HepG2 (cell line): ENCODE measurements around the gene CCDC197. TPM values are rescaled to one million over a fixed set of nuclear protein-coding genes. Genes with fewer than 3 reads are reported as not detected.
A peak's percentile ranks its signal among the peaks of the same experiment; 100 is the strongest.

ENCODE experiments used
- ATAC-seq: fragments of 200-7000 bp; cut with Tn5 transposase; 3 replicates; pipeline ENCODE4 v1.9.1; 2020; ENCODE audit warnings: mild to moderate bottlenecking, moderate library complexity
- BruUV-seq: library from RNA; stranded (reverse); fragments of 400-500 nt; replicated peaks from 2 replicates; lab custom pipeline; 2021; lab: Mats Ljungman, UMichigan
- CTCF ChIA-PET: fragments of 300-600 bp; formaldehyde crosslinking; extraction: SDS; loops from one replicate; lab custom pipeline; 2021; ENCODE audit warnings: low total read pairs, inconsistent platforms, low intra/inter-chr PET ratio; lab: Yijun Ruan, JAX
- POLR2A ChIA-PET: fragments of 350-600 bp; sonication (Branson Sonifier 250); formaldehyde crosslinking; loops from one replicate; lab custom pipeline; 2020; ENCODE audit warnings: antibody characterized with exemption, inconsistent platforms; lab: Yijun Ruan, JAX
- DNase-seq: peaks from one replicate; pipeline ENCODE4 v3.0.0-alpha.2; 2015; ENCODE audit warnings: low spot score
- FAIRE-seq: peaks from 3 replicates; lab custom pipeline; 2011; peaks lifted over from hg19 to GRCh38; lab: Jason Lieb, UNC
- H2AFZ ChIP-seq: one replicate; pipeline ENCODE4 v1.6.1; 2011; ENCODE audit warnings: low read length, inconsistent platforms
- H3K27ac ChIP-seq: fragments of 300-600 bp; 3 replicates; pipeline ENCODE4 v1.8.0; 2011; ENCODE audit warnings: mixed run types, mild to moderate bottlenecking, mixed read lengths, low read length, inconsistent platforms; ENCODE audit not compliant: insufficient read depth; ENCODE audit errors: extremely low read length
- H3K27me3 ChIP-seq, 2 experiments: fragments of 200-600 bp in 1 of 2; 2 replicates in 1 of 2; 3 replicates in 1 of 2; pipeline versions ENCODE4 v1.6.0 to v1.8.0; 2011; ENCODE audit warnings: low read length in 2 of 2, mild to moderate bottlenecking in 2 of 2, moderate library complexity in 2 of 2, inconsistent platforms in 1 of 2; ENCODE audit not compliant: insufficient read depth in 2 of 2, control insufficient read depth in 1 of 2
- H3K36me3 ChIP-seq, 2 experiments: fragments of 200-600 bp in 1 of 2; replicated peaks in 1 of 2; 2 replicates in 1 of 2; 3 replicates in 1 of 2; pipeline versions ENCODE4 v1.5.1 to v1.8.0; 2011; ENCODE audit warnings: low read length in 2 of 2, inconsistent platforms in 1 of 2; ENCODE audit not compliant: insufficient read depth in 2 of 2, control insufficient read depth in 1 of 2
- H3K4me1 ChIP-seq: 2 replicates; pipeline ENCODE4 v1.5.1; 2012; ENCODE audit warnings: low read length, inconsistent platforms; ENCODE audit not compliant: insufficient read depth
- H3K4me2 ChIP-seq: 2 replicates; pipeline ENCODE4 v1.6.0; 2011; ENCODE audit warnings: low read depth, low read length, inconsistent platforms
- H3K4me3 ChIP-seq, 3 experiments: fragments of 200-600 bp in 1 of 3; sonication (generic), shearing (Covaris generic) in 1 of 3; replicated peaks in 1 of 3; 2 replicates each; pipeline ENCODE4 v1.5.1; 2011 to 2016; ENCODE audit warnings: low read length in 3 of 3, inconsistent platforms in 2 of 3, low read depth in 2 of 3, mild to moderate bottlenecking in 2 of 3, control low read depth in 1 of 3, mixed read lengths in 1 of 3; ENCODE audit not compliant: insufficient read depth in 1 of 3
- H3K79me2 ChIP-seq: one replicate; pipeline ENCODE4 v1.6.1; 2011; ENCODE audit warnings: low read length, inconsistent platforms; ENCODE audit not compliant: insufficient read depth
- H3K9ac ChIP-seq: 2 replicates; pipeline ENCODE4 v1.6.0; 2011; ENCODE audit warnings: mild to moderate bottlenecking, low read depth, low read length, inconsistent platforms; ENCODE audit not compliant: insufficient read depth
- H3K9me3 ChIP-seq: 2 replicates; pipeline ENCODE4 v1.5.1; 2012; ENCODE audit warnings: mild to moderate bottlenecking, low read length
- H4K20me1 ChIP-seq: 2 replicates; pipeline ENCODE4 v1.6.0; 2011; ENCODE audit warnings: inconsistent platforms, mild to moderate bottlenecking, low read length, moderate library complexity; ENCODE audit not compliant: insufficient read depth
- MYPOP ChIP-seq: sonication (generic); formaldehyde crosslinking; IDR thresholded peaks from 2 replicates; pipeline ENCODE4 v1.8.1; 2023; ENCODE audit warnings: mild to moderate bottlenecking, moderate library complexity, missing genetic modification reagents
- NFAT5 ChIP-seq: sonication (generic); formaldehyde crosslinking; IDR thresholded peaks from 2 replicates; pipeline ENCODE4 v1.4.0; 2020; ENCODE audit warnings: missing genetic modification reagents
- SRSF1 ChIP-seq: fragments of 200-400 bp; formaldehyde crosslinking; optimal IDR thresholded peaks from 2 replicates; pipeline ENCODE3; 2017; ENCODE audit warnings: mild to moderate bottlenecking, low read depth, low read length, moderate library complexity
- ZMAT5 ChIP-seq: sonication (generic); formaldehyde crosslinking; IDR thresholded peaks from 2 replicates; pipeline ENCODE4 v1.5.0; 2020; ENCODE audit warnings: mild to moderate bottlenecking, low read depth, missing genetic modification reagents, borderline replicate concordance
- ZNF335 ChIP-seq: sonication (generic); formaldehyde crosslinking; IDR thresholded peaks from 2 replicates; pipeline ENCODE4 v1.4.0; 2020; ENCODE audit warnings: missing genetic modification reagents
- ZNF629 ChIP-seq: sonication (generic); formaldehyde crosslinking; conservative IDR thresholded peaks from 2 replicates; pipeline ENCODE4 v1.5.0; 2020; ENCODE audit warnings: missing genetic modification reagents
- ZNF768 ChIP-seq: sonication (generic); formaldehyde crosslinking; IDR thresholded peaks from 2 replicates; pipeline ENCODE4 v1.4.0; 2020; ENCODE audit warnings: missing genetic modification reagents
- WGBS: methylation state at CpG from one replicate; pipeline ENCODE4 v1.1.6; 2017; ENCODE audit warnings: low lambda C conversion rate; 5-methylcytosine and 5-hydroxymethylcytosine counted together
- in situ Hi-C: cut with HindIII; loops from 2 replicates; pipeline ENCODE4 v1.10.0; 2017; ENCODE audit warnings: low pct_unique_long_range_greater_than_20kb; ENCODE audit not compliant: extremely low pct_ligation_motif_present
- intact Hi-C: fragments of 100-400 bp; cut with micrococcal nuclease; formaldehyde crosslinking; loops from one replicate; pipeline ENCODE4 v1.10.0; 2022; ENCODE audit not compliant: unreplicated experiment
- polyA plus RNA-seq, 8 experiments: library from polyadenylated mRNA; depleted of rRNA in 3 of 8; stranded (reverse) in 7 of 8; unstranded in 1 of 8; fragments of >200 nt; fragmentation: Illumina TruSeq in 4 of 8; extraction: Trizol in 4 of 8; gene quantifications; 2 replicates each; pipeline versions ENCODE4 v1.2.1 to v1.2.3, GENCODE V29; 2011 to 2016; ENCODE audit warnings: low read depth in 4 of 8, missing spikeins in 1 of 8, mixed read lengths in 1 of 8; ENCODE audit not compliant: insufficient read depth in 1 of 8
- total RNA-seq, 5 experiments: library from RNA; depleted of rRNA; stranded (reverse); fragments of >200 nt; fragmentation: Illumina TruSeq; extraction: Trizol; gene quantifications; 2 replicates each; pipeline ENCODE4 v1.2.3, GENCODE V29; 2016; ENCODE audit warnings: low read depth in 1 of 5

CCDC197 gene
- total and polyA plus RNA-seq, 2 of the 13 experiments (the other 11 are each of a cell fraction or from before 2014, with no cell fraction given), result 0.11 to 0.13 TPM

- no peak for TF ChIP-seq MYPOP (CRISPR knock-in tag)
- TF ChIP-seq, all 625 proteins: peak for 0
Observed at GRCh38 chr14:93960108-93960475, 37.0 kb upstream of the CCDC197 start (continued).

- H3K4me2 ChIP-seq, result no peak overlapping the region
- peak; percentile 87 for TF ChIP-seq ZNF768 (CRISPR knock-in tag)
- no peak for TF ChIP-seq MYPOP (CRISPR knock-in tag)
- TF ChIP-seq, all 625 proteins: peak for 1
- no peak overlapping the region for H2AFZ ChIP-seq
- no peaks in the 10 kb centered on the region for H3K27me3 ChIP-seq
- ChIA-PET CTCF (no interaction called here), POLR2A (interaction anchor here (0.8 to 3.9 kb wide), 5 partner anchors 9 to 21 kb away, joined by 3 to 30 read pairs (median 16); no protein-coding TSS in a partner anchor)
- no peaks in the 10 kb centered on the region for H3K36me3 ChIP-seq
- no peak overlapping the region for H3K9ac ChIP-seq
- peaks cover 82% of the 10 kb centered on the region for H3K4me1 ChIP-seq
- H3K4me3 ChIP-seq, result no peak overlapping the region
- in situ Hi-C loops (no loop called here), intact Hi-C loops (no loop called here)
- H4K20me1 ChIP-seq, result no peaks in the 10 kb centered on the region
- FAIRE-seq (no peak), DNase-seq (no peak), ATAC-seq (no peak)
- 84% methylated on average over 3 of the region's 3 CpGs for WGBS
- peak overlapping the region; percentile 79 for H3K27ac ChIP-seq
- no peaks in the 10 kb centered on the region for H3K79me2 ChIP-seq
- H3K9me3 ChIP-seq, result no peaks in the 10 kb centered on the region
- no TSS peak for BruUV-seq
Observed at GRCh38 chr14:93960774-93961438, 36.2 kb upstream of the CCDC197 start.

- Histone ChIP-seq H3K79me2 (no peaks in the 10 kb centered on the region), H3K4me3 (no peak overlapping the region), H3K4me1 (peaks cover 82% of the 10 kb centered on the region), H3K27ac (no peak overlapping the region), H4K20me1 (no peaks in the 10 kb centered on the region), H3K4me2 (no peak overlapping the region), H3K36me3 (no peaks in the 10 kb centered on the region), H3K27me3 (no peaks in the 10 kb centered on the region), H3K9ac (no peak overlapping the region), H3K9me3 (no peaks in the 10 kb centered on the region), H2AFZ (no peak overlapping the region)
- intact Hi-C loops, result no loop called here
- ChIA-PET POLR2A (interaction anchor here (3.9 kb wide), 1 partner anchor 16 kb away, joined by 30 read pairs; no protein-coding TSS in a partner anchor), CTCF (no interaction called here)
- in situ Hi-C loops, result no loop called here
- ATAC-seq (no peak), DNase-seq (no peak), FAIRE-seq (no peak)
- 92% methylated on average over 8 of the region's 8 CpGs for WGBS
- TF ChIP-seq ZNF335 (CRISPR knock-in tag) (no peak), NFAT5 (no peak), SRSF1 (no peak), ZNF629 (CRISPR knock-in tag) (peak; percentile 36; the same call in 1 of the 2 replicates), ZMAT5 (no peak)
- BruUV-seq, result no TSS peak
Observed at GRCh38 chr14:93961620-93962019, 35.5 kb upstream of the CCDC197 start.
